T-cell (primary cell): Measurements from ENCODE around the gene BAIAP2. TPM values are rescaled to one million over a fixed set of nuclear protein-coding genes. Genes with fewer than 3 reads are reported as not detected.
A peak's percentile ranks its signal among the peaks of the same experiment; 100 is the strongest.

Source experiments
- ATAC-seq, 4 experiments: fragments of 200-7000 bp in 3 of 4; fragments of 150-1000 bp in 1 of 4; cut with Tn5 transposase; replicated peaks in 1 of 4; 1 replicate in 3 of 4; 2 replicates in 1 of 4; pipeline ENCODE4 v1.10.0; 2021; ENCODE audit warnings: moderate library complexity in 3 of 4, mild to moderate bottlenecking in 2 of 4, moderate number of reproducible peaks in 1 of 4
- CTCF ChIA-PET, 2 donors: fragments of 300-600 bp; sonication (Branson Sonifier 250); formaldehyde crosslinking; loops; one replicate each; lab custom pipeline; 2022; ENCODE audit warnings: antibody characterized with exemption in 2 of 2; lab: Charles Lee
- POLR2A ChIA-PET, 2 donors: fragments of 300-600 bp; sonication (Branson Sonifier 250); formaldehyde crosslinking; loops; one replicate each; lab custom pipeline; 2022; ENCODE audit warnings: antibody characterized with exemption in 2 of 2; lab: Charles Lee
- DNase-seq, 35 experiments: peaks; one replicate each; pipeline versions ENCODE4 v3.0.0 to v3.0.0-alpha.2; 2013 to 2023
- H3K27ac ChIP-seq: one replicate; pipeline ENCODE4 v1.5.1; 2013; ENCODE audit warnings: low read length
- H3K27me3 ChIP-seq, 2 experiments: replicated peaks in 1 of 2; 1 replicate in 1 of 2; 2 replicates in 1 of 2; pipeline versions ENCODE4 v1.6.1 to v1.7.0; 2013; ENCODE audit warnings: low read length in 1 of 2, mixed read lengths in 1 of 2; ENCODE audit not compliant: control insufficient read depth in 2 of 2, insufficient read depth in 2 of 2; ENCODE audit errors: extremely low read depth in 1 of 2
- H3K36me3 ChIP-seq, 2 donors: 1 replicate in 1 of 2; 2 replicates in 1 of 2; pipeline versions ENCODE4 v1.6.1 to v1.7.0; 2013; ENCODE audit warnings: low read length in 1 of 2; ENCODE audit not compliant: control insufficient read depth in 2 of 2, insufficient read depth in 1 of 2; ENCODE audit errors: extremely low read depth in 1 of 2
- H3K4me1 ChIP-seq, 2 experiments: 1 replicate in 1 of 2; 2 replicates in 1 of 2; pipeline versions ENCODE4 v1.6.1 to v1.7.0; 2013; ENCODE audit warnings: low read length in 2 of 2, mixed read lengths in 1 of 2; ENCODE audit not compliant: insufficient read depth in 2 of 2, control insufficient read depth in 1 of 2; ENCODE audit errors: extremely low read depth in 1 of 2
- H3K4me3 ChIP-seq, 2 donors: 1 replicate in 1 of 2; 2 replicates in 1 of 2; pipeline versions ENCODE4 v1.5.1 to v1.7.0; 2013; ENCODE audit warnings: mild to moderate bottlenecking in 2 of 2, low read length in 1 of 2, moderate library complexity in 1 of 2; ENCODE audit not compliant: control insufficient read depth in 1 of 2; ENCODE audit errors: extremely low read depth in 1 of 2
- H3K9me3 ChIP-seq: 2 replicates; pipeline ENCODE4 v1.7.0; 2013
- H3K27ac Mint-ChIP-seq, 2 donors: one replicate each; pipeline ENCODE4 v1.8.0; 2020 to 2021; ENCODE audit warnings: mild to moderate bottlenecking in 2 of 2, mixed read lengths in 2 of 2
- H3K27me3 Mint-ChIP-seq, 2 donors: one replicate each; pipeline ENCODE4 v1.8.0; 2021 to 2022; ENCODE audit warnings: mixed read lengths in 2 of 2
- H3K36me3 Mint-ChIP-seq: one replicate; pipeline ENCODE4 v1.8.0; 2021; ENCODE audit warnings: mixed read lengths
- H3K4me1 Mint-ChIP-seq, 3 donors: one replicate each; pipeline ENCODE4 v1.8.0; 2020 to 2022; ENCODE audit warnings: mixed read lengths in 3 of 3, mild to moderate bottlenecking in 1 of 3
- H3K4me3 Mint-ChIP-seq, 3 donors: one replicate each; pipeline ENCODE4 v1.8.0; 2020 to 2022; ENCODE audit warnings: mild to moderate bottlenecking in 3 of 3, mixed read lengths in 3 of 3, moderate library complexity in 3 of 3
- H3K9me3 Mint-ChIP-seq, 3 donors: one replicate each; pipeline ENCODE4 v1.8.0; 2020 to 2022; ENCODE audit warnings: mixed read lengths in 3 of 3
- WGBS: methylation state at CpG from one replicate; pipeline ENCODE4 v1.1.5; 2013; ENCODE audit warnings: missing lambda C conversion rate; ENCODE audit not compliant: insufficient coverage; 5-methylcytosine and 5-hydroxymethylcytosine counted together
- total RNA-seq, 35 experiments: library from RNA in 6 of 35; stranded (reverse) in 6 of 35; fragments of 120-200 nt in 1 of 35; gene quantifications; one replicate each; pipeline versions ENCODE4 v1.2.1 to v1.2.4 and lab custom pipeline; 2013 to 2026

BAIAP2 gene
- total RNA-seq, 5 donors from 2014 or later (not counting 1 experiment from before 2014, with no cell fraction given) = 6.3 to 12.0 (median 10.1) TPM

DNA sequence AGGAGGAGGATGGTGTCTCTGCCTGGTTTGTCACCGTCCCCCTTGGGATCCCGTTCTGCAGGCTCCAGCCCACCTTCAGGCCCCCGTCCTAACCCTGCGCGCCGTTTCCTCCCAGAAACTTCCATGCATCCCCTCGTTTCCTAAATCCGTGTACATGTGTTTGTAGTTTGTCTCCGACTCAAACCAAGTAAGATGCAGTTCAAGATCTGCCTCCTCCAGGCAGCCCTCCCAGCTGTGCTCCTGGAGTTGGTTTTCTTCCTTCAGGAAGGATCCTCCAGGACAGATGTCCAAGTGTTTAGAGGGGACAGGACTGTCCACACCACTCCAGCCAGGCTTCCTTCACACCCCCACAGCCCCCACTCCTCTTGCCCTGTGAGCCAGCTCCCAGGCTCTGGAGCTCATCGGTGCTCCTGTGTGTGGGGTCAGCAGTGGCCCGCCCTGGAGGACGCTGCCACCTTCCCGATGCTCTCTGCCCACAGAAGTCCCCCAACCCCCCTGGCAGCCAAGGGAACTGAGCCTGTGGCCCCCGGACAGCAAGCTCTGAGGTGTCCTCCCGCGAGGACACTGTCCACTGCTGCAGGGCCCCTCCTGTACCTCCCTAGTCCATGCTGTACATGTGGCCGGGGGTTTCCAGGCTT, 11.3 kb downstream of the BAIAP2 start:
- peaks cover 0 to 30% of the 10 kb centered on the region in 2 experiments for H3K27me3 ChIP-seq
- DNase-seq (no peak), ATAC-seq (no peak)
- H3K4me1 Mint-ChIP-seq = peaks cover 7 to 18% (median 11%) of the 10 kb centered on the region in 3 donors
- H3K9me3 ChIP-seq = no peaks in the 10 kb centered on the region
- ChIA-PET CTCF (no interaction called here), POLR2A (no interaction called here)
- H3K27ac ChIP-seq = no peak overlapping the region
- 88% methylated on average over 7 of the region's 17 CpGs for WGBS
- no peak overlapping the region for H3K4me3 ChIP-seq
- no peaks in the 10 kb centered on the region for H3K36me3 Mint-ChIP-seq
- no peaks in the 10 kb centered on the region for H3K9me3 Mint-ChIP-seq
- no peaks in the 10 kb centered on the region for H3K36me3 ChIP-seq
- no peaks in the 10 kb centered on the region for H3K27me3 Mint-ChIP-seq
- H3K4me3 Mint-ChIP-seq = no peak overlapping the region
- no peak overlapping the region for H3K27ac Mint-ChIP-seq
- peaks cover 5 to 19% of the 10 kb centered on the region in 2 experiments for H3K4me1 ChIP-seq

DNA sequence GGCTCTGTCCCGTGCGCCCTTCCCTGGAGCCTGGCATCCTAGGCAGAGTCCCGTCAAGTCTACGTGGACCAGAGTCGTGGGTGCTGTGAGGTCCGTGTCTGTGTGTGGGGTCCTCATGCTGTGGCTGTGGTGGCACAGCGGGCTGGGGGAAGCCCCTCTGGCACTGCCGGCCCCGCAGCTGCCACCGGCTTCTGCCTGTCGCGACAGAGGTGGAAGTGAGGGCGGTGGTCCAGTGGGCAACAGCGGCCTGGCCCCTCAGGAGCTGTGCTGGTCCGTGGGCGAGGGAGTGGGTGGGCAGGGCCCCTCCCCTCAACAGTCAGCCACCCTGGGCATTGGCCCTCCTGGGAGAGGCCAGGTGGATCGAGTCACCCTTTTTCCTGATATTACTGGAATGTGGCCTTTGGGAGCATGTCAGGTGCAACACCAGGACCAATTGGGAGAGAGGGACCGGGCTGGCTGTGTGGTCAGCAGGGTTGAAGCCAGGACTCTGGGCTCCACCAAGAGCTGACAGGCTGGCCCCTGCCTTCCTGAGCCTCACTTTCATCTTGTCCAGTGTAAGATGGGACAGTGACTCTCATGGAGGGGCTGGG, 11.9 kb downstream of the BAIAP2 start:
- Mint-ChIP-seq H3K4me3 (no peak overlapping the region), H3K36me3 (no peaks in the 10 kb centered on the region), H3K4me1 (peaks cover 7 to 18% (median 11%) of the 10 kb centered on the region in 3 donors), H3K27me3 (no peaks in the 10 kb centered on the region), H3K9me3 (no peaks in the 10 kb centered on the region), H3K27ac (no peak overlapping the region)
- DNase-seq (no peak), ATAC-seq (no peak)
- no peaks in the 10 kb centered on the region for H3K36me3 ChIP-seq
- ChIA-PET CTCF (no interaction called here), POLR2A (no interaction called here)
- no peak overlapping the region for H3K27ac ChIP-seq
- 89% methylated on average over 16 of the region's 18 CpGs for WGBS
- peaks cover 5 to 19% of the 10 kb centered on the region in 2 experiments for H3K4me1 ChIP-seq
- H3K27me3 ChIP-seq = peaks cover 0 to 30% of the 10 kb centered on the region in 2 experiments
- H3K4me3 ChIP-seq = no peak overlapping the region
- H3K9me3 ChIP-seq = no peaks in the 10 kb centered on the region

DNA sequence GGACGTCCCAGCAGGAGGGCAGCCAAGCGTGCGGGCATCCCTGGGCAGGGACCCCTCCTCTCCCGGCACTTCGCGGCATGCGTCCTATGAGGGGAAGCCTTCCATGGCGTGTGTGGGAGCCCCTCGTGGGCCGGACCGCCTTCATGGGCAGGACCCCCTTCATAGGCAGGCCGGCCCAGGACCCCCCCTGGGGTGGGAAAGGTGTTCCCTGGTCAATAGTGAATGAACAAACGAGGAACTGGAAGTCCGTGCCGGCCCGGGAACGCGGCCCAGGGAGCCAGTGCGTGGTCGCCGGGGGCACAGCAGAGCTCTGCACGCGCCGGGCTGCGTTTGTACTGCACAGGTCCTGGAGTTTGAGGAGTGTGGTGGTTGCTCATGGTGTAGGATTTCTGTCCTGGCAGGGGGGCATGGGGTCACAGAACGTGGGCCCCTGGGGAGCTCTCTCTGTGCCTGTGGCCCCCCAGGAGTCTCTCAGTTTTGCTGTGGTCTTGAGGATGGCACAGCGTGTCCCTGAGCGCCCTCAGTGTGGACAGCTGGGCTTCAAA, 13.9 kb downstream of the BAIAP2 start:
- Histone ChIP-seq H3K36me3 (no peaks in the 10 kb centered on the region), H3K27ac (no peak overlapping the region), H3K4me3 (peak overlapping the region in 1 of 2 donors; percentile 8), H3K9me3 (no peaks in the 10 kb centered on the region), H3K27me3 (peaks cover 0 to 30% of the 10 kb centered on the region in 2 experiments), H3K4me1 (peaks cover 5 to 19% of the 10 kb centered on the region in 2 experiments)
- ChIA-PET POLR2A (interaction anchor here in 1 of 2 donors (0.6 kb wide), 1 partner anchor 763 kb away, joined by 3 read pairs; no protein-coding TSS in a partner anchor), CTCF (interaction anchor here in 1 of 2 donors (0.6 to 0.8 kb wide), 2 partner anchors 49 to 60 kb away, joined by 3 to 6 read pairs; no protein-coding TSS in a partner anchor)
- H3K36me3 Mint-ChIP-seq = no peaks in the 10 kb centered on the region
- 65% methylated on average over 23 of the region's 28 CpGs for WGBS
- H3K9me3 Mint-ChIP-seq = no peaks in the 10 kb centered on the region
- no peak for DNase-seq
- ATAC-seq = peak in 1 of 4 experiments; percentile 30
- peaks cover 7 to 18% (median 11%) of the 10 kb centered on the region in 3 donors for H3K4me1 Mint-ChIP-seq
- peak overlapping the region in 2 of 3 donors; percentile 46 to 60 for H3K4me3 Mint-ChIP-seq
- H3K27ac Mint-ChIP-seq = peak overlapping the region in 1 of 2 donors; percentile 63
- H3K27me3 Mint-ChIP-seq = no peaks in the 10 kb centered on the region

DNA sequence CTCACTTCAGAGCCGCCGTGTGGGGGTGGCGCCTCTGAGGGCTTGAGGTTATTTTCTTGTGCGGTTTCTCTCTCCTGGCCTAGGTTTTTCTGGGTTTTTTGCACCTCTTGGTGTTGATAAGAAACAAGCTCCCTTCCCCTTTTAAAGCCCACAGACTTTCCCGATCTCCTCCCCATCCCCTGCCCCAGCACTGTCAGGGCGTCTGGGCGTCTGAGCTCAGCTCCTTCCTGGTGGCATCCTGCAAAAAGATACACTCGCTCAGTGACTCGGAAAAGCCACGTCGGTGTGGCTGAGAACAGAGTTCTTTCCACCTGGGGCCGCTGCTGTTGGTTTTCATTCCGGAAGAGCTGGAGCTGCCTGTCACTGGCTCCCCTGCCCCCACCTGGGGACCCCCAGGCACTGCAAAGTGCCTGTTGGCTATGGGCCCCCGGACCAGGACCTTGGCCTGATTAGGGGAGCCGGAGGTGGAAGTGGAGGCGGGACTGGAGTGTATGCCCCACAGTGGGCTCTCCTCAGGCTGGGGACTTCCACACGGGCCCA, 14.5 kb downstream of the BAIAP2 start:
- H3K36me3 ChIP-seq = no peaks in the 10 kb centered on the region
- no peak overlapping the region for H3K27ac ChIP-seq
- ChIA-PET CTCF (interaction anchor here in 1 of 2 donors (0.8 kb wide), 1 partner anchor 60 kb away, joined by 3 read pairs; no protein-coding TSS in a partner anchor), POLR2A (interaction anchor here in 1 of 2 donors (0.6 kb wide), 1 partner anchor 763 kb away, joined by 3 read pairs; no protein-coding TSS in a partner anchor)
- H3K4me3 Mint-ChIP-seq = peak overlapping the region; percentile 46 to 60 (median 54)
- peak overlapping the region in 1 of 2 donors; percentile 8 for H3K4me3 ChIP-seq
- no peaks in the 10 kb centered on the region for H3K27me3 Mint-ChIP-seq
- H3K9me3 Mint-ChIP-seq = no peaks in the 10 kb centered on the region
- H3K36me3 Mint-ChIP-seq = no peaks in the 10 kb centered on the region
- H3K27me3 ChIP-seq = peaks cover 0 to 30% of the 10 kb centered on the region in 2 experiments
- 23% methylated on average over 14 of the region's 17 CpGs for WGBS
- H3K27ac Mint-ChIP-seq = peak overlapping the region; percentile 53 to 63
- peak in 2 of 4 experiments; percentile 48 to 53 for ATAC-seq
- peaks cover 7 to 18% (median 11%) of the 10 kb centered on the region in 3 donors for H3K4me1 Mint-ChIP-seq
- H3K9me3 ChIP-seq = no peaks in the 10 kb centered on the region
- peaks cover 5 to 19% of the 10 kb centered on the region in 2 experiments for H3K4me1 ChIP-seq
- DNase-seq = peak in 3 of 35 experiments; percentile 11 to 40 (median 20)

DNA sequence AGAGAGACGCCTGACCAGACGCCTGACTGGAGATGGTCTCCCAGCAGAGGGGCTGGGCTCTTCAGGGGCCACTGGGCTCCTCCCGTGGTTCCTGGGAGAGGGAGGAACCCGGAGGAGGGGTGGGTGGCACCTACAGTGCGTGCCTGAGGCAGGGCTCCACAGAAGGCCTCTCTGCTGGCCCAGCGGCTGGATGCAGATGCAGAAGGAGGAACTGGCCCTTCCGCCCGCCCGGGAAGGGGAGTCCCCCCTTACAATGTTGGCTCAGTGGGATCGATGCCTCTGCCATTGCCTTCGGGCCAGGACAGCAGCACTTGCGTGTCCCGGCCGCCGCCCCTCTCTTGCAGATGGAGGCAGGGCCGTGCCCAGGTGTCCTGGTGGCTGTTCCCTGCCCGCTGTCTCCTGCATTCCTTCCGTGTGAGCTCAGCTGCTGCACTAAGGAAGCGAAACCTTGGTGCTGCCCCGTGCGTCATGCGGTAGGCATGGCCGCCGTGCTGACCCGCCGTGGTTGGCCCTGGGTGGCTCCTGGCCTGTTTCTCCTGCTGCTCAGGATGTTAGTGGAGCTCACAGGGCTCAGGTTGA, 15.1 kb downstream of the BAIAP2 start:
- DNase-seq (peak in 1 of 35 experiments; percentile 39), ATAC-seq (no peak)
- H3K36me3 ChIP-seq = no peaks in the 10 kb centered on the region
- H3K4me3 ChIP-seq = no peak overlapping the region
- Mint-ChIP-seq H3K27ac (no peak overlapping the region), H3K27me3 (no peaks in the 10 kb centered on the region), H3K36me3 (no peaks in the 10 kb centered on the region), H3K9me3 (no peaks in the 10 kb centered on the region), H3K4me3 (no peak overlapping the region), H3K4me1 (peaks cover 7 to 18% (median 11%) of the 10 kb centered on the region in 3 donors)
- H3K4me1 ChIP-seq = peaks cover 5 to 19% of the 10 kb centered on the region in 2 experiments
- H3K27ac ChIP-seq = no peak overlapping the region
- peaks cover 0 to 30% of the 10 kb centered on the region in 2 experiments for H3K27me3 ChIP-seq
- H3K9me3 ChIP-seq = no peaks in the 10 kb centered on the region
- ChIA-PET POLR2A (no interaction called here), CTCF (interaction anchor here in 1 of 2 donors (0.8 kb wide), 1 partner anchor 61 kb away, joined by 3 read pairs; no protein-coding TSS in a partner anchor)
- WGBS = 88% methylated on average over 25 of the region's 26 CpGs
